Fibroblast of mammary gland (primary cell): ENCODE data around the gene CIRBP.

ENCODE experiments used
- DNase-seq: peaks from one replicate; pipeline ENCODE4 v3.0.0-alpha.2; 2010; ENCODE audit warnings: low read depth
- H3K4me3 ChIP-seq: 2 replicates; pipeline ENCODE4 v1.5.1; 2011; ENCODE audit warnings: low read depth, mild to moderate bottlenecking, low read length, moderate library complexity; ENCODE audit not compliant: control insufficient read depth
- CTCF ChIP-seq: conservative IDR thresholded peaks from 2 replicates; pipeline ENCODE4 v1.5.1; 2011; ENCODE audit warnings: low read depth, low read length, inconsistent platforms; ENCODE audit not compliant: control insufficient read depth, insufficient read depth

The CIRBP gene

GRCh38 chr19:1266129-1266915 is 2.8 kb upstream of the CIRBP start:
- no peak for TF ChIP-seq CTCF
- peak overlapping the region; percentile 31 for H3K4me3 ChIP-seq
- peak; percentile 87 for DNase-seq

- peak overlapping the region; percentile 37 for H3K4me3 ChIP-seq
- DNase-seq: no peak
- TF ChIP-seq CTCF: peak; percentile 48
These were observed 2.1 kb upstream of the CIRBP start for GRCh38 chr19:1266916-1267476.

- peak overlapping the region; percentile 37 for H3K4me3 ChIP-seq
- peak; percentile 53 for DNase-seq
- TF ChIP-seq CTCF: no peak
These were observed 1.5 kb upstream of the CIRBP start for GRCh38 chr19:1267477-1268225.

- TF ChIP-seq CTCF: no peak
- no peak overlapping the region for H3K4me3 ChIP-seq
- no peak for DNase-seq
These were observed 687 bp upstream of the CIRBP start for GRCh38 chr19:1268226-1269064.

- TF ChIP-seq CTCF: no peak
- DNase-seq: peak; percentile 95
- peak overlapping the region; percentile 71 for H3K4me3 ChIP-seq
These were observed 513 bp downstream of the CIRBP start for GRCh38 chr19:1269478-1270212.
